Measurements from ENCODE around the gene TAP2.
A peak's percentile ranks its signal among the peaks of the same experiment; 100 is the strongest.

The TAP2 gene

GRCh38 chr6:32849126-32849525, 10.6 kb upstream of the TAP2 start:
- FAIRE-seq (no peak), DNase-seq (ENCODE audit: insufficient read length, low spot score) (no peak)
- TF ChIP-seq POLR2A (IDR thresholded peaks at IDR 0.05; ENCODE audit: low read depth, low read length), result no peak

- TF ChIP-seq POLR2A (IDR thresholded peaks at IDR 0.05; ENCODE audit: low read depth, low read length), result no peak
- DNase-seq (ENCODE audit: insufficient read length, low spot score), result no peak
- FAIRE-seq, result no peak
Measured at GRCh38 chr6:32847795-32848194, 9.3 kb upstream of the TAP2 start.

DNA sequence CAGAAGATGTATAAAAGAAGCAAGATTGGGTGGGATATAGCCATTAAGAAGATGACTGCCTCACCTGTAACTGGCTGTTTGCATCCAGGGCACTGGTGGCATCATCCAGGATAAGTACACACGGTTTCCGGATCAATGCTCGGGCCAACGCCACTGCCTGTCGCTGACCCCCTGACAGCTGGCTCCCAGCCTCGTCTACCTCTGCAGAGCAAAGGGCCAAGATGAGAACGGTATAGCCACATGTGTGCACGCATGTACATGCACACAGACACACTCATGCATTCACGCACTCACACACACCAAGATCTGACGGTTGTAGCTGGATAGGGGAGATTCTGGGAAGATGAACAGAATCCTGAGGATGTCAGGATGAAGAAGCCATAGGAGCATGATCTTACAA, 8.5 kb upstream of the TAP2 start:
- FAIRE-seq (no peak), DNase-seq (ENCODE audit: insufficient read length, low spot score) (no peak)
- TF ChIP-seq POLR2A (IDR thresholded peaks at IDR 0.05; ENCODE audit: low read depth, low read length), result no peak

DNA sequence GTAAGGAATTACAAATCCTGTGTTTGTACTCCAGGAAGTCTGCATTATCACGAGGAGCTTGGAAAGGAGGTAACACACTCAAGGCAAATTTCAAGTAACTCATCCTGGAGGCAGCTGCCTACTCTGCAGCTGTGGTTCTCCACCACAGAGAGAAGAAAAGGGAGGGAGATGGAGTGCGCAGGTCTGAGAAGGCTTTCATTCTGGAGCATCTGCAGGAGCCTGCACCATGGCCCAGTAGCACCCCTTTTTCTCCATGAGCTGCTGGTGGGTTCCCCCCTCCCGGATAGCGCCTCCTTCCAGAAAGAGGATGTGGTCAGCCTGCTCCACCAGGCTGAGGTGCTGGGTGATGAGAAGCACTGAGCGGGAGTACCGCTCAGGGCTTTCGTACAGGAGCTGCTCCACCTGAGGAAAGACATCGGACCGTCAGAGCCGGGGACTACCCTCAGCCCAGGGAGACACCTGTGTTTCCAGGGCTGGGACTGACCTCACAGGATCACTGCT, 6.9 kb upstream of the TAP2 start:
- no peak for TF ChIP-seq POLR2A (IDR thresholded peaks at IDR 0.05; ENCODE audit: low read depth, low read length)
- DNase-seq (ENCODE audit: insufficient read length, low spot score), result no peak
- no peak for FAIRE-seq

- no peak for TF ChIP-seq POLR2A (IDR thresholded peaks at IDR 0.05; ENCODE audit: low read depth, low read length)
- no peak for DNase-seq (ENCODE audit: insufficient read length, low spot score)
- no peak for FAIRE-seq
Measured at GRCh38 chr6:32844839-32845383, 6.4 kb upstream of the TAP2 start.

GRCh38 chr6:32843979-32844838, 5.7 kb upstream of the TAP2 start, which contains the start of gene PSMB8:
Gene PSMB8 (minus strand): TSS chr6:32844047. CDS start chr6:32843996, 51 bp downstream.
- DNase-seq (ENCODE audit: insufficient read length, low spot score) (peak; percentile 85), FAIRE-seq (peak; percentile 89)
- peak; percentile 28; the same call in 1 of the 2 replicates for TF ChIP-seq POLR2A (IDR thresholded peaks at IDR 0.05; ENCODE audit: low read depth, low read length)

DNA sequence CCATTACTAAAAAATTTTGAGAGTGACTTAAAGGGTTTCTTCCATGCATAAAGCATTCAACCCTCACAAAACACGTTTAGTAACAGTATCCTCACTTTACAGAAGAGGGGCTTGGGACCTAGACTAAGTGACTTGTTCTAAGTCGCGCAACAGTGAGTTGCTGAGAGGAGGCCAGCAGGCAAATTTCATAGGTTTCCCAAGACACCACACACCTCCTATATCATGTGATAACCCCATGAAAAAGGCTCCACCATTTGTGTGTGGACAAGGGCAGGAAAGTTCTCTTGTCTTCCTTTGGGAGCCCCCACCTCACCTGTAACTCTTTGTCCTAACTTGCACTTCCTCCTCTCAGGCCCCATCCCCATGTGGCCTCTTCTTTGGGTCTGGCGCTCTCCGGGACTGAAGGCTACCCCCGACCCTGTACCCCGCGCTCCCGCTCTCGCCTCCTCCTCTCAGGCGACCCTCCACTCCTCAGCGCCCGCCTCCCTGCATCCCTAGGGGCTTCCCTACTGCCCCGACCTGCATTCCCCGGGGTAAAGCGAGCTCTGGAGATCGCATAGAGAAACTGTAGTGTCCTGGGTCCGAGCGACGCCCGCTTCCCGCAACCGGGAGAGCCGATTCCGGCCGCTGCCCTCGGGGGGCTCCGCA, 4.9 kb upstream of the TAP2 start:
- DNase-seq (ENCODE audit: insufficient read length, low spot score) (no peak), FAIRE-seq (no peak)
- TF ChIP-seq POLR2A (IDR thresholded peaks at IDR 0.05; ENCODE audit: low read depth, low read length), result no peak

DNA sequence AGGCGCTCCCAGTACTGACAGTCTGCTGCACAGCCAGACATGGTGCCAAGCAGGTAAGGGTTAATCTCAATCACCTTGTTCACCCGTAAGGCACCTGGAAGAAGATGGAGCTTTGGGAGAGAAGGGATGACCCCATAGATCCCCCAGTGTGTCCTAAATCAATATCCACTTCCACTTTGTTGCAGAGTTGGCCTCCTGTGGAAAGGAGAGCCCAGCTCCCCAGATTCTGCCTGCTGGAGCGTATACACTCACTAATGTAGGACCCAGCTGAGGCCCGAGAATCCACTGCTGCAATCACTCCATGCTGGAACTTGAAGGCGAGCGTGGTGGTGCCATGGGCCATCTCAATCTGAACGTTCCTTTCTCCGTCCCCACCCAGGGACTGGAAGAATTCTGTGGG, 4.2 kb upstream of the TAP2 start:
- no peak for TF ChIP-seq POLR2A (IDR thresholded peaks at IDR 0.05; ENCODE audit: low read depth, low read length)
- DNase-seq (ENCODE audit: insufficient read length, low spot score), result no peak
- FAIRE-seq, result no peak

DNA sequence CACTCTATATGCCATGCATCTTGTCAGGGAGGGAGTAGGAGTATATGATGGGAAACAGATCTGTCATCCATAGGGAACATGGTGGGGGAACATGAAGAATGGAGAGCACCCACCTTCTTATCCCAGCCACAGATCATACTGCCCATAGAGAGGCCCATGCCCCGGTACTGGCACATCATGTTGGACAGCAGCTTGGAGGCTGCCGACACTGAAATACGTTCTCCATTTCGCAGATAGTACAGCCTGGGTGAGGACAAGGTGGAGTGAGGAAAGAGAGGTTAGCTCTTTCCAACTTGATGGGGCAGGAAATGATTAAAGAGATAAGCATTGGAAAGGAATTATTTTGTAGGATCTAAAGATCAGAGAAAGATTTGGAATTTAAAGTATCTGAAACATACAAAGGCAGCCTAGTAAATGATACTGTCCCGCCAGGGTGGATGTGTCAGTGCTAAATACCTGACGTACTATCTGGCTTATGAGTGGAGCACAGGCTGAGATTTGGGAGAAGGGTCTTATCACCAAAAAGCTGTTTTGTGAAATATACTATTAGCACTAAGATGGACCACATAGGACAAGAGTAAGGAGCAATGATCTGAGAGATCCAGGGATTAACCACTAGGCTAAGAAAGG, 3.6 kb upstream of the TAP2 start:
- no peak for TF ChIP-seq POLR2A (IDR thresholded peaks at IDR 0.05; ENCODE audit: low read depth, low read length)
- FAIRE-seq, result no peak

DNA sequence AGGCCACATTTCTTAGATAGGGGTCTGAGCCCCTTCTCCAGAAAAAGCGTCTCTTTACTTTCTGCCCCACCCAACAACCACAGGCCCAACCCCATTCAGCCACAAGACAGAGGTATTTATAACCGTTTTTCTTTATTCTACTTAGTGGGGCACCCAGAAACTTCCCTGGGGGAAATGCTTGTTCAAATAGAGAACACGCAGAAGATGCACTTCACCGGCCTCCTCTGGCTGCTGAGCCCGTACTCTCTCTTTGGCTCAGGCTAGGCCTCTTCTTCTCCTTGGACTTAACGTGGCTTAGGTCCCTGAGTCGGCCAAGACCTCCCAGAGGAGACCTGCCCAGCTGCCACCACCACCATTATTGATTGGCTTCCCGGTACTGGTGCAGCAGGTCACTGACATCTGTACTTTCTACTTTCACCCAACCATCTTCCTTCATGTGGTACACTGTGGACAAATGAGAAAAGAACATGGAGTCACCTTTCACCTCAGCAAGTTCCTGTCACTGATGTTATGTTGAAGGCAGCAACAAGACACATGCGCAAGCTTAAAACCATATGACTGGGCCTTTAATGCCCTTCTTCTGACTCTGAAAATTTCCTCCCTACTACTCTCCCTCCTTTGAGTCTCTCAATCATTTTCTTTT, 2.2 kb upstream of the TAP2 start:
- no peak for TF ChIP-seq POLR2A (IDR thresholded peaks at IDR 0.05; ENCODE audit: low read depth, low read length)
- FAIRE-seq, result no peak
- DNase-seq (ENCODE audit: insufficient read length, low spot score), result no peak

More for the DNA sequence above, 3.6 kb upstream of the TAP2 start:
- DNase-seq (ENCODE audit: insufficient read length, low spot score), result no peak

- FAIRE-seq (no peak), DNase-seq (ENCODE audit: insufficient read length, low spot score) (no peak)
- no peak for TF ChIP-seq POLR2A (IDR thresholded peaks at IDR 0.05; ENCODE audit: low read depth, low read length)
Measured at GRCh38 chr6:32839356-32839755, 817 bp upstream of the TAP2 start.

DNA sequence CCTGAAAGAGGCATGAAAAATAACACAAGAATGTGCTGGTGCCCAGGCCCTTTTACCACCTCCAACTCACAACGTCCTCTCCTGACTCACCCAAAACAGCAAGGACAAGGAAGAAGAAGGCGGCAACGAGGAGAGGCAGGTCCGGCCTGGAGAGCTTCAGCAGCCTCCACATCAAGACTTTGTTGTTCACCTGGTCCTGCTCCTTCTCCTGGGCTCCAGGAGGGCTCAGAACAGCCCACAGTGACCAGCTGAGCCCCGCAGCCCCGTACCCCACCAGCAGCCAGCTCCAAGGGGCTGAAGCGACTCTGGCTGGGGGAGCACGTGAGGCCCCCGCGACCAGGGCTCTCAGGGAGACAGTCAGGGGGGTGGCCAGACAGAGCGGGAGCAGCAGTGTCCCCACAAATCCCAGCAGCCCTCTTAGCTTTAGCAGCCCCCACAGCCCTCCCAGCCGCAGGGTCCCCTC, 857 bp downstream of the TAP2 start:
- DNase-seq (ENCODE audit: insufficient read length, low spot score), result peak; percentile 23
- TF ChIP-seq POLR2A (IDR thresholded peaks at IDR 0.05; ENCODE audit: low read depth, low read length), result no peak; the same call in 1 of the 2 replicates
- FAIRE-seq, result peak; percentile 27

GRCh38 chr6:32836873-32837272, 1.7 kb downstream of the TAP2 start:
- no peak for DNase-seq (ENCODE audit: insufficient read length, low spot score)
- no peak for TF ChIP-seq POLR2A (IDR thresholded peaks at IDR 0.05; ENCODE audit: low read depth, low read length)
- no peak for FAIRE-seq

Measured in H54 (cell line).